OCI-LY3 (cell line): ENCODE results near the gene MXI1.

Experiments
- EZH2phosphoT487 ChIP-seq: fragments of 200-600 bp; shearing (Covaris generic); IDR thresholded peaks from 2 replicates; pipeline ENCODE4 v1.6.1; 2018; ENCODE audit warnings: antibody characterized with exemption, mixed run types, low read depth
- TF ChIP-seq, protein P1 (sequence below): fragments of 200-600, 300-600 bp; sonication (generic); IDR thresholded peaks from 2 replicates; pipeline ENCODE4 v1.5.1; 2014; ENCODE audit warnings: antibody characterized with exemption, low read length, low read depth

- TF ChIP-seq, protein P1, sequence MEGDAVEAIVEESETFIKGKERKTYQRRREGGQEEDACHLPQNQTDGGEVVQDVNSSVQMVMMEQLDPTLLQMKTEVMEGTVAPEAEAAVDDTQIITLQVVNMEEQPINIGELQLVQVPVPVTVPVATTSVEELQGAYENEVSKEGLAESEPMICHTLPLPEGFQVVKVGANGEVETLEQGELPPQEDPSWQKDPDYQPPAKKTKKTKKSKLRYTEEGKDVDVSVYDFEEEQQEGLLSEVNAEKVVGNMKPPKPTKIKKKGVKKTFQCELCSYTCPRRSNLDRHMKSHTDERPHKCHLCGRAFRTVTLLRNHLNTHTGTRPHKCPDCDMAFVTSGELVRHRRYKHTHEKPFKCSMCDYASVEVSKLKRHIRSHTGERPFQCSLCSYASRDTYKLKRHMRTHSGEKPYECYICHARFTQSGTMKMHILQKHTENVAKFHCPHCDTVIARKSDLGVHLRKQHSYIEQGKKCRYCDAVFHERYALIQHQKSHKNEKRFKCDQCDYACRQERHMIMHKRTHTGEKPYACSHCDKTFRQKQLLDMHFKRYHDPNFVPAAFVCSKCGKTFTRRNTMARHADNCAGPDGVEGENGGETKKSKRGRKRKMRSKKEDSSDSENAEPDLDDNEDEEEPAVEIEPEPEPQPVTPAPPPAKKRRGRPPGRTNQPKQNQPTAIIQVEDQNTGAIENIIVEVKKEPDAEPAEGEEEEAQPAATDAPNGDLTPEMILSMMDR: no peak
- TF ChIP-seq EZH2phosphoT487: no peak
These were observed 97.0 kb downstream of the MXI1 start for GRCh38 chr10:110304394-110304779.
